ENCODE data around the gene DDX4.

- TF ChIP-seq CTCF (conservative IDR thresholded peaks at IDR 0.05; ENCODE audit: low read depth, low read length) (no peak), EZH2 (IDR thresholded peaks at IDR 0.05; ENCODE audit: borderline replicate concordance, low read depth, low read length, poor library complexity, severe bottlenecking) (no peak)
Measured at GRCh38 chr5:55763746-55764420, 26.0 kb downstream of the DDX4 start.

Measured in A673 (cell line).